Measurements from ENCODE around the gene USP32.
"Not testable (repeated sequence)": the region's sequence is repeated elsewhere in the genome, so short reads cannot be mapped to it uniquely, and the experiment has no call there.

The USP32 gene

DNA sequence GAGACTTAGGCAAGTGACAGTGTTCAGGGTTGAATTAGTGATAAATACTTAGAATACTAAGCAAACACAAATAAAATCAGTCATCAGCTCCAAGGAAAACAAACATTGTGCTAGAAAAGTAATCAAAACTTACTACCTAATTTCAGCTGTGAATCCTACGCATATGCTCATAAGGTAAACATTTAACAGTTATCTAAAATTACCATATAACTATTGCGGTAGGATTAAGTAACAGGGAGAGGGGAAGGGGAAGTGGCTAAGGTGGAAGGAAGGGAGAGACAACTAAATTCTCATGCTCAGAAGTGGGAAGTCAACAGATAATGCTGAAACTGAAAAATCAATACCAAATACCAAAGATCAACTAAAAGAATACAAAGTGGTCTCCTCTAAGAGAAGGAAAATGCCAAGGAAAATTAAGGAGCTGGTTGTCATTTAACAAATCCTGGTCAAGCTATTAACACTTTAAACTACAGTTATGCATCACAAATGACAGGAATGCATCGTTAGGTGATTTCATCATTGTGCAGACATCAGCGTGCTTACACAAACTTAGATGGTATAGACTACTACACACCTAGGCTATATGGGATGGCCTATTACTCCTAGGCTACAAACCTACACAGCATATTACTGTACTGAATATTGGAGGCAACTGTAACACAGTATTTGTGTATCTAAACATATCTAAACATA is 20.0 kb downstream of the USP32 start:
- DNase-seq (ENCODE audit: low read depth in 2 of 2), result no peak

GRCh38 chr17:60371416-60371815 is 20.5 kb downstream of the USP32 start:
- no peak for DNase-seq (ENCODE audit: low read depth in 2 of 2)

DNA sequence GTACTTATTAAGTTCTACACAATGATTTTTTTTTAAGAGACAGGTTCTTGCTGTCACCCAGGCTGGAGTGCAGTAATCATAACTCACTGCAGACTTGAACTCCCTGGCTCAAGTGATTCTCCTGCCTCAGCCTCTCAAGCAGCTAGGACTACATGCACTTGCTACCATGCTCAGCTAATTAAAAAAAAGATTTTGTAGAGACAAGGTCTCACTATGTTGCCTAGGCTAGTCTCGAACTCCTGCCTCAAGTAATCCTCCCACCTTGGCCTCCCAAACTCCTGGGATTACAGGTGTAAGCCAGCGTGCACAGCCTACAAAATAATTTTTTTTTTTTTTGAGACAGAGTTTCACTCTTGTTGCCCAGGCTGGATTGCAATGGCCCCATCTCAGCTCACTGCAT is 22.2 kb downstream of the USP32 start:
- no peak for DNase-seq (ENCODE audit: low read depth in 2 of 2)

DNA sequence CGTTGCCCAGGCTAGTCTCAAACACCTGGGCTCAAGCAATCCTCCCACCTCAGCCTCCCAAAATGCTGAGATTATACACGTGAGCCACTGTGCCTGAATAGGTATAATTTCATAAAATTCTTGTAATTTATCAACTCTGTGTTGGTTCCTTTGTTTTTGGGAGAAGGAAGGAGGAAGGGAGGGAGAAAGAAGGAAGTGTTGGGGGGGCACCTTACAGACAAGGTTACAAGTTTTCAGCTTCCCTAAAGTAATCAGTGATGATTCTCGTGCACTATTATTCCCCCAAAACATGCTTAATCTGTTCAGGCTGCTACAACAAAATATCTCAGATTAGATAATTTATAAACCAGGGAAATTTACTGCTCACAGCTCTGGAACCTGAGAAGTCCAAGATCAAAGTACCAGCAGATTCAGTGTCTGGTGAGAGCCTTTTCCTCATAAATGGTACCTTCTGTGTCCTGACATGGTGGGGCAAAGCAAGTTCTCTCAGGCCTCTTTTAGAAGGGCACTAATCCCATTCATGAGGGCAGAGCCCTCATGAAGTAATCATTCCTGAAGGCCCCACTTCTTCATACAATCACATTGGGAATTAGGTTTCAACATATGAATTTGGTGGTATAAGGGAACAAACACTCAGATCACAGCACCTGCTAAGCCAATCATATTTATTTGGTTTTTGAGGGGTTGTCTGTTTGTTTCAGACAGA is 28.1 kb downstream of the USP32 start:
- no peak for DNase-seq (ENCODE audit: low read depth in 2 of 2)

DNA sequence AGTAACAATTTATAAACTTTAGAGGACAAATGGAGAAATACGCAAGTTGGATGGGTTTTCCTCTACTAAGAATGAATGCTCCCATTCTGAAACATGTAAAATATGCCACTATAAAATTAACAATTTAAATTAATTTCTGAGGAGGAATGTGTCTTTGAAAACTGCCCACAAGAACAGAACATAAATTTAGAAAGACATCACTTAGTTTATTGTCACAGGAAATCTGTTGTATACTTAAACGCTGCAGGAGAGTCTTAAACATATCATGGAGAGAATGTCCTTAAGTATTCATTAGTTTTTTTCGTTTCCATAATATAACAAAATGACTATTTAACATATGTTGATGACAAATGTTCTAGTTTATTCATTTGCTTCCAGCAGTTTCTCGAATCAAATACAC is 29.6 kb downstream of the USP32 start:
- no peak for DNase-seq (ENCODE audit: low read depth in 2 of 2)

GRCh38 chr17:60361889-60362288 is 30.0 kb downstream of the USP32 start:
- no peak for DNase-seq (ENCODE audit: low read depth in 2 of 2)

DNA sequence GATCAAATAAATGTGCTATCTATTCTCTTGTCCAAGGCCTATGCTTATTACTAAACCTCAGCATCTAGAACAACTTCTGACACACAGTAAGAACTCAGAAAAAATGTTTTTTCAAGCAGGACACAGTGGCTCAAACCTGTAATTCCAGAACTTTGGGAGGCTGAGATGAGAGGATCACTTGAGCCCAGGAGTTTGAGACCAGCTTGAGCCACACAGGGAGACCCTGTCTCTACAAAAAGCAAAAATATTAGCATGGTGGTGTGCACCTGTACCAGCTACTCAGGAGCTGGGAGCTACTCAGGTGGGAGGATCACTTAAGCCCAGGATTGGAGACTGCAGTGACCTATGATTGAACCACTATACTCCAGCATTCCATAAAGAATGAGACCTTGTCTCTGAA is 32.5 kb downstream of the USP32 start:
- no peak for DNase-seq (ENCODE audit: low read depth in 2 of 2)

DNA sequence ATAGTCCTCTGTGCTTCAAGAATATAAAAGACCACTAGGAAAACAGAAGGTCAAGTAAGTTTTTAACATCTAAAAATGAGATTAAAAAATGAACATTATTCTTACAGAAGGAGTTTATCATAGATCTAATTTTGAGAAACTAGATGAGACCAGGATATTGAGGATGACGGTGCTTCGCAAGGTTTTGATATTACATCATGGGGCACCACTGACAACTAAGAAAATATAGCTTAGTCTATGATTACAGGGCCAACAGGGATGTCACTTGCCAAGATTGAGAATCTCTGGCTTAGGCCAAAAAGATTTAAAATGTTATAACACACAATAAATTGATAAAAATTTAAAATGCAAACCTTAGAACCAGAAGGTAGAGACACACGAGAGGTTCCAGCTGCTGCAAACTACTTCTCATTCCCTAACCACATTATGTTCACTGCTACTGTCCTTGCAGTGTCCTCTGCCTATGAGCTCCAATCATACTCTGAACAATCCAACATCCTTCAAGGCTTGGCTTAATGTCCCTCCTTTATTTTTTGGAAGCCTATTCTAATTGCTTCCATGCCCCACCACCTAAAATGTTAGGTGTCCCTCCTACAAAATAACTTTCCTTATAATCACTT is 33.2 kb downstream of the USP32 start:
- DNase-seq (ENCODE audit: low read depth in 2 of 2), result no peak

- no peak for DNase-seq (ENCODE audit: low read depth in 2 of 2)
Measured at GRCh38 chr17:60356940-60357339, 35.0 kb downstream of the USP32 start.

DNA sequence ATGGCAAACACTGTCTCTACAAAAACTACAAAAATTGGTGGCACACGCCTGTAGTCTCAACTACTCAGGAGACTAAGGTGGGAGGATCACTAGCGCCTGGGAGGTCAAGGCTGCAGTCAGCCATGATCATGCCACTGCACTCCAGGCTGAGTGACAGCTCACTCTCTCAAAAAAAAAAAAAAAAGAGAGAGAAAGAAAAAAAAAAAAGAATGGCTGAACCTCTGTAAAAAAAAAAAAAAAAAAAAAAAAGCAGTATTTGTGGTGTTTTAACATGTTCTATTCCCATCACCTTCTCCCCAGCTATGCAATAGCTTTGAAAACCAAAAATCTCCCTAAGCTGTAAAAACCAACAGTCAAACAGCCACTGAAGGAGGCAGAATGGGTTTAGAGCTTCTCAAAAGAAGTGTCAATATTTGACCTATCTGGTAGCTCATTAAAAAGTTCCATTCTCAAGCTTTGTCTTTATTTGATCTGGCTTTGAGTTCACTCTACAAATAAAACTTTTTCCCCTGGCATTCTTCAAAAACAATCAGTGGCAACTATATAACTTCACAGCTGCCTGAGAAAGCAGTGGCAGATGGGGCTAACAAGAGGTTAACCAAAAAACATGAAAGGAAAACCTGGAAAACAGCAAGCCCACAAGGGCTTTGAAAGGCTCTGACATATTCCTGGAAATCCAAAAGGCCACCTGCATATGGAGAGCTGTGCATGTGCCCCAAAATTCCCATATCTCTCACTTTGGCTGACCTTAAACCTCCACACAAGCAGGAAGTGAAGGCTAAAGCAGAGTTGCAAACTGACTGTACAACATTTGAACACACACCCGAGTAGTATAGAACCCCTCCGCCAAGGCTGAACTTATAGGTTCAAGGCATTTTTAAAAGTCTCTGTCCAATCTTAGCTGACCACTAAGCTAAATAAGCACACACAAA is 36.0 kb downstream of the USP32 start:
- DNase-seq (ENCODE audit: low read depth in 2 of 2), result no peak

DNA sequence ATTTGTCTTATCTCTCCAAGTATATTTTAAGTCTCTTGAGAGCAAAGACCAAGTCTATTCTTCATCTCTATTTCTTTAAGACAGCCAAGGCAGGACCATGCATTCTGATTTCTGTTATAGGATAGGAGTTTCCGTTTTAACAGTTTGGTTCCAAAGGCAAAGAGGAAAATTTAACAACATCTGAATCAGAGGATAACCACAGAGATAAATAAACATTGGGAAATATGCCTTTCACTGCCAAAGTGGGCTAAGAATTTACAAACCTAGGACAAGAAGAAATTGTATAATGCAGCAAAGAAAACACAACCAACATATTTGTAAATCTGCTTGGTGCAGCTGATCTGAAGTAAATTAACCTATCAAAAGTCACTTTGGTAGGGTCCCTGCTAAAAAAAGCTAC is 37.7 kb downstream of the USP32 start:
- DNase-seq (ENCODE audit: low read depth in 2 of 2), result peak; percentile 53 to 61

- DNase-seq (ENCODE audit: low read depth in 2 of 2), result no peak
Measured at GRCh38 chr17:60353773-60354172, 38.2 kb downstream of the USP32 start.

DNA sequence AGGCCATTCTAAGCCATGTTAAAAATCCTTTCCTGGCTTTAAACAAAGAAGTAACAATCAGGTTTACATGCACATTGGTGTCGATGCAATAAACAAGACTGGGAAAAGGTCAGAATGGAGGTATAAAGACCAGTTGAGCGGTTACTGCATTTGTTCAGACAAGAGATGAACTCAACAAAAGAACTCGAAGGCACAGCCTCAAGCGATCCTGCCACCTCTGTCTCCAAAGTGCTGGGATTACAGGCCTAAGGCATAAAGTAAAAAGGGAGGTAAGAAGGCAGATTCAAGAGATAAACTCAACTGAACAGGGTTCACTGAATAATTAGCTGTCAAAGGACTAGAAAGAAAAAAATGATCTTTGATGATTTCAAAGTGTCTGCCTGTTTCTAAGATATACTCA is 39.4 kb downstream of the USP32 start:
- no peak for DNase-seq (ENCODE audit: low read depth in 2 of 2)

GRCh38 chr17:60352071-60352470 is 39.9 kb downstream of the USP32 start:
- no peak for DNase-seq (ENCODE audit: low read depth in 2 of 2)

DNA sequence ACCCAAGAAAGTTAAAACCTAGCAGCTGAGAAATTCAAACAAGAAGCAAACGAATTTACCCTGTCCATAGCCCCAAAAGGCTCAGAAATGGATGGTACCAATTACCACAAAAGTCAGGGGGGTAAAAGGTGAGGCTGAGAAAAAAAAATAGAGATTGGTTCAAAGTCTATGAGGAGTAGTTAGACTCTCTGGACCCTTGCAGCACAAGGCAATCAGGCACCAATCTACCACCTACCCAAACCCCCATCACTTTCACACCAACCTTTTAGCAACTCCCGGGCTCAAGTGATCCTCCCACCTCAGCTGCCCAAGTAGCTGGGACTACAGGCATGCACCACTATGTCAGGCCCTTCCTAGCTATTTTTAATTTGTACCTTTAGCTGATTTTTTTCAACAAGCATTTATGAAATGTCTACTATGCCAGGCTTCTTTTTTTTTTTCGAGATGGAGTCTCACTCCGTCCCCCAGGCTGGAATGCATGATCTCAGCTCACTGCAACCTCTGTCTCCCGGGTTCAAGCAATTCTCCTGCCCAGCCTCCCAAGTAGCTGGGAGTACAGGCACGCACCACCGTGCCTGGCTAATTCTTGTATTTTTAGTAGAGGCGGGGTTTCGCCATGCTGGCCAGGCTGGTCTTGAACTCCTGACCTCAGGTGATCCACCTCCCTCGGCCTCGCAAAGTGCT is 40.8 kb downstream of the USP32 start:
- DNase-seq (ENCODE audit: low read depth in 2 of 2), result no peak

GRCh38 chr17:60348616-60349015 is 43.3 kb downstream of the USP32 start:
- no peak for DNase-seq (ENCODE audit: low read depth in 2 of 2)

DNA sequence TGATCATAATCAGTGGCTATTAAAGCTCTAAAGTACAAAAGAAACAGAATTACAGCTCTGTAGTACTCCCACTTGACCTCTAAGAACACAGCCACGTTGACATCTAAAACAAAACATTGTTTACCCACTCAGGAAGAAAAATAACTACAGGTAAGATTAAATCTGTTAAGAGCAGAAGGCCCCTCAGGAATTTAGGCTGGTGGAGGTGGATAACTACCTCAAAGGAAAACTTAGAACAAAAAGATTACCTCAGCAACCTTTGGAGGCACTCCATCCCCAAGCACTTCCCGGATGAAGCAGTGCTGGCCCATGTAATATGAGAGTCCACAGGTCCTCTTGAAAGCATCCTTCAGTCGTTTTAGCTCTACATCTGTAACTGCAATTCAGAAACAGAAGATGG is 46.7 kb downstream of the USP32 start:
- no peak for DNase-seq (ENCODE audit: low read depth in 2 of 2)

GRCh38 chr17:60342492-60342891 is 49.4 kb downstream of the USP32 start:
- DNase-seq (ENCODE audit: low read depth in 2 of 2), result not testable (repeated sequence)

DNA sequence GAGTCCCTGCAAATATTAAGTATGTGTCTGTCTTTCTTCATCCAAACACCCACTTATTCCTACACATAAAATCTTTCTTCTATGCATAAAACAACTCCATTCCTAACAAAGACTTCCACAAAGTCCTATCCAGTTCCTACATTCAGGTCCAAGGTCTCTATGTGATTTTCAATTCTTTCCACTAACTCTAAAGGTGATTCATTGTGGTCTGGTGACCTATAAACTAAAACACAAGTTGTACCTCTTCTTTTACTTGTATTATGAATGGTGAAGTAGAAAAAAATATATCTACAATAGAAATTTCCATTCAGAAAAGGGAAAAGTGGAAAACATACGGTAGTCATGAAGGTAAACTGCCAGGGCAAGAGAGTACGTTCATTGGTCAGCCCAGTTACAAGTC is 56.6 kb downstream of the USP32 start:
- DNase-seq (ENCODE audit: low read depth in 2 of 2), result no peak

GRCh38 chr17:60333628-60334031 is 58.3 kb downstream of the USP32 start:
- peak in 1 of 2 experiments; percentile 13 for DNase-seq (ENCODE audit: low read depth in 2 of 2)

GRCh38 chr17:60333072-60333471 is 58.9 kb downstream of the USP32 start:
- DNase-seq (ENCODE audit: low read depth in 2 of 2), result not testable (repeated sequence)

Measured in fibroblast of skin of left biceps (primary cell).